GM18867 (cell line): Measurements from ENCODE around the gene CPXM2.
A peak's percentile ranks its signal among the peaks of the same experiment; 100 is the strongest.

Experiments
- ATAC-seq: cut with Tn5 transposase; IDR thresholded peaks from one replicate; pipeline ENCODE4 v1.9.1; 2021; ENCODE audit warnings: mild to moderate bottlenecking, moderate library complexity; ENCODE audit not compliant: unreplicated experiment

CPXM2 gene

GRCh38 chr10:123852411-123852951 lies 39.1 kb downstream of the CPXM2 start:
- no peak for ATAC-seq

GRCh38 chr10:123848564-123849457 lies 42.8 kb downstream of the CPXM2 start:
- ATAC-seq = peak; percentile 73

GRCh38 chr10:123847686-123848432 lies 43.7 kb downstream of the CPXM2 start:
- ATAC-seq = no peak

- ATAC-seq = no peak
Measured at GRCh38 chr10:123843835-123844234, 47.8 kb downstream of the CPXM2 start.

GRCh38 chr10:123842692-123843385 lies 48.8 kb downstream of the CPXM2 start:
- ATAC-seq = no peak

GRCh38 chr10:123841560-123841959 lies 50.0 kb downstream of the CPXM2 start:
- ATAC-seq = no peak

- no peak for ATAC-seq
Measured at GRCh38 chr10:123841115-123841514, 50.5 kb downstream of the CPXM2 start.

GRCh38 chr10:123840714-123841113 lies 50.9 kb downstream of the CPXM2 start:
- no peak for ATAC-seq

GRCh38 chr10:123838596-123839310 lies 52.9 kb downstream of the CPXM2 start:
- no peak for ATAC-seq

- no peak for ATAC-seq
Measured at GRCh38 chr10:123837756-123838155, 53.9 kb downstream of the CPXM2 start.

GRCh38 chr10:123836418-123837145 lies 55.0 kb downstream of the CPXM2 start:
- no peak for ATAC-seq

- ATAC-seq = peak; percentile 93
Measured at GRCh38 chr10:123835575-123835974, 56.0 kb downstream of the CPXM2 start.

- no peak for ATAC-seq
Measured at GRCh38 chr10:123833170-123833850, 58.3 kb downstream of the CPXM2 start.

GRCh38 chr10:123831259-123831658 lies 60.3 kb downstream of the CPXM2 start:
- ATAC-seq = no peak

GRCh38 chr10:123821136-123821535 lies 70.5 kb downstream of the CPXM2 start:
- no peak for ATAC-seq

GRCh38 chr10:123809632-123810031 lies 82.0 kb downstream of the CPXM2 start:
- ATAC-seq = no peak

GRCh38 chr10:123808906-123809305 lies 82.7 kb downstream of the CPXM2 start:
- ATAC-seq = no peak

- ATAC-seq = no peak
Measured at GRCh38 chr10:123808286-123808685, 83.3 kb downstream of the CPXM2 start.

- ATAC-seq = no peak
Measured at GRCh38 chr10:123807444-123808035, 84.1 kb downstream of the CPXM2 start.
